ENCODE measurements around the gene CSTB.

CSTB gene

DNA sequence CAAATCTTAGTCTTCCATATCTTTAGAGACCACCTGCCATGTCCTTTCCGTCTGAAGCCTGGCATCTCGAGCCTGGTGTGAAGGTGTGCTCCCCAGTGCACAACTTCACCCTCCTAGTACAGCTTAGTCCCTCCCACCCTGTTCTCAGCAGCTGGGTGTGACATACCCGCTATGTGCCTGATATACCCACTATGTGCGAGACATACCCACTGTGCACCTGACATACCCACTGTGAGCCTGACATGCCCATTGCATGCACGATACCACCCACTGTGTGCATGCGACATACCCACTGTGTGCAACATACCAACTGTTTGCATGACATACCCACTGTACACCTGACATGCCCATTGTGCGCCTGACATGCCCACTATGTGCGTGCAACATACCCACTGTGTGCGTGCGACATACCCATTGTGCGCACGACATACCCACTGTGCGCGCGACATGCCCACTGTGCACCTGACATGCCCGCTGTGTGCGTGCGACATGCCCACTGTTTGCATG is 10.2 kb upstream of the CSTB start:
- no peak for DNase-seq (ENCODE audit: low spot score)
- TF ChIP-seq, protein P1, sequence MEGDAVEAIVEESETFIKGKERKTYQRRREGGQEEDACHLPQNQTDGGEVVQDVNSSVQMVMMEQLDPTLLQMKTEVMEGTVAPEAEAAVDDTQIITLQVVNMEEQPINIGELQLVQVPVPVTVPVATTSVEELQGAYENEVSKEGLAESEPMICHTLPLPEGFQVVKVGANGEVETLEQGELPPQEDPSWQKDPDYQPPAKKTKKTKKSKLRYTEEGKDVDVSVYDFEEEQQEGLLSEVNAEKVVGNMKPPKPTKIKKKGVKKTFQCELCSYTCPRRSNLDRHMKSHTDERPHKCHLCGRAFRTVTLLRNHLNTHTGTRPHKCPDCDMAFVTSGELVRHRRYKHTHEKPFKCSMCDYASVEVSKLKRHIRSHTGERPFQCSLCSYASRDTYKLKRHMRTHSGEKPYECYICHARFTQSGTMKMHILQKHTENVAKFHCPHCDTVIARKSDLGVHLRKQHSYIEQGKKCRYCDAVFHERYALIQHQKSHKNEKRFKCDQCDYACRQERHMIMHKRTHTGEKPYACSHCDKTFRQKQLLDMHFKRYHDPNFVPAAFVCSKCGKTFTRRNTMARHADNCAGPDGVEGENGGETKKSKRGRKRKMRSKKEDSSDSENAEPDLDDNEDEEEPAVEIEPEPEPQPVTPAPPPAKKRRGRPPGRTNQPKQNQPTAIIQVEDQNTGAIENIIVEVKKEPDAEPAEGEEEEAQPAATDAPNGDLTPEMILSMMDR (IDR thresholded peaks at IDR 0.05; ENCODE audit: poor library complexity, severe bottlenecking) = no peak
- ATAC-seq (ENCODE audit: low read depth) = no peak

DNA sequence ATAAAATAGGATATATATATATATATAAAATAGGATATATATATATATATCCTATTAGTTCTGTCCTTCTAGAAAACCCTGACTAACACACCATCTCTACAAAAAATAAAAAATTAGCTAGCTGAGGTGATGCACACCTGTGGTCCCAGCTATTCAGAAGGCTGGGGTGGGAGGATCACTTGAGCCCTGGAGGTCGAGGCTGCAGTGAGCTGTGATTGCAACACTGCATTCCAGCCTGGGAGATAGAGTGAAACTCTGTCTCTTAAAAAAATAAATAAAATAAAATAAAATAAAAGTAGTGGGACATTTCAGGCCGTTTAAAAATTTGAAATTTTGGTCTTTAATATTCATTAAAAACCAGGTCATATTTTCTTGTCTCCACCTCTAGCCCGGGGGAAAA is 9.0 kb upstream of the CSTB start:
- no peak overlapping the region for H3K4me3 ChIP-seq (ENCODE audit: severe bottlenecking)
- H3K4me1 ChIP-seq (ENCODE audit: insufficient read depth, poor library complexity, severe bottlenecking) = peaks cover 18% of the 10 kb centered on the region
- no peaks in the 10 kb centered on the region for H3K9me3 ChIP-seq (ENCODE audit: severe bottlenecking)
- H3K36me3 ChIP-seq (ENCODE audit: low read depth) = peaks cover under 1% of the 10 kb centered on the region; the same call in 1 of the 2 replicates
- DNase-seq (ENCODE audit: low spot score) (no peak), ATAC-seq (ENCODE audit: low read depth) (no peak)
- TF ChIP-seq, protein P1 (IDR thresholded peaks at IDR 0.05; ENCODE audit: poor library complexity, severe bottlenecking) = no peak
- H3K27me3 ChIP-seq (ENCODE audit: insufficient read depth, poor library complexity, severe bottlenecking) = no peaks in the 10 kb centered on the region
- H3K27ac ChIP-seq (ENCODE audit: poor library complexity, severe bottlenecking) = no peak overlapping the region

More for the DNA sequence above, 10.2 kb upstream of the CSTB start:
- Histone ChIP-seq H3K36me3 (ENCODE audit: low read depth) (peaks cover 13% of the 10 kb centered on the region), H3K9me3 (ENCODE audit: severe bottlenecking) (no peaks in the 10 kb centered on the region), H3K4me3 (ENCODE audit: severe bottlenecking) (no peak overlapping the region), H3K4me1 (ENCODE audit: insufficient read depth, poor library complexity, severe bottlenecking) (peaks cover 15% of the 10 kb centered on the region), H3K27ac (ENCODE audit: poor library complexity, severe bottlenecking) (no peak overlapping the region), H3K27me3 (ENCODE audit: insufficient read depth, poor library complexity, severe bottlenecking) (no peaks in the 10 kb centered on the region)

DNA sequence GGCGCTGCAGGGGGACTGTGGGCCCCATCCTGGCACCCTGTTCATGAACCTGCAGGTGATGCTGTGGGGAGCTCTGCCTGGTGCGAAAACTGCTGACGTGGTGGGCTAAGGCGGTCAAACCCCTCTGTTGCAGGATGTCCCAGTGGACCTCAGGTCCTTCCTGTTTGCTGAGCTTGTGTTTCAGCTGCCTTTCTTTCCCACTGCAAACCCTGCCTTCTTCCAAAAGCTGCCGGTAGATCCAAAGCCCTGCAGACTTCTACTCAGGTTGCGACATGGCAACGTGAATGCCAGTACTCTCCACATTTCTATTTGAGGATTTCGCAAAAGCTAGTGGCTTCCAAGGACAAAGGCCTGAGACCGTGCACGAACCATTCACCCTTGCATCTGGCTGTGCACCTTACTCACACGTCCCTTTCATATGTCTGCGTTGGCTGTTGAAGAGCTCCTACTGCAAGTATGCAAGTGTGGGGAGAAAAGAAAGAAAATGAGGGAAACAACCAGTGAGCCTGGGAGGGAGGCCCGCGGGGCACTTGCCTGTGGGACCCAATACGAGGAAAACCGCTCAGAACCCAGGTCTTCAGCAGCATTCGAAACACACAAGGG is 7.1 kb upstream of the CSTB start:
- DNase-seq (ENCODE audit: low spot score) = no peak
- no peaks in the 10 kb centered on the region for H3K9me3 ChIP-seq (ENCODE audit: severe bottlenecking)
- H3K36me3 ChIP-seq (ENCODE audit: low read depth) = no peaks in the 10 kb centered on the region
- H3K4me1 ChIP-seq (ENCODE audit: insufficient read depth, poor library complexity, severe bottlenecking) = peaks cover 18% of the 10 kb centered on the region
- ATAC-seq (ENCODE audit: low read depth) = 0 out of 3 replicates have a peak, but pooled peaks have one; percentile 13
- H3K27ac ChIP-seq (ENCODE audit: poor library complexity, severe bottlenecking) = no peak overlapping the region
- no peak overlapping the region for H3K4me3 ChIP-seq (ENCODE audit: severe bottlenecking)
- TF ChIP-seq, protein P1 (IDR thresholded peaks at IDR 0.05; ENCODE audit: poor library complexity, severe bottlenecking) = no peak
- no peaks in the 10 kb centered on the region for H3K27me3 ChIP-seq (ENCODE audit: insufficient read depth, poor library complexity, severe bottlenecking)

GRCh38 chr21:43782431-43783097 is 6.5 kb upstream of the CSTB start:
- H3K27ac ChIP-seq (ENCODE audit: poor library complexity, severe bottlenecking) = no peak overlapping the region

More at GRCh38 chr21:43782431-43783097, 6.5 kb upstream of the CSTB start:
- H3K4me3 ChIP-seq (ENCODE audit: severe bottlenecking) = no peak overlapping the region
- no peaks in the 10 kb centered on the region for H3K9me3 ChIP-seq (ENCODE audit: severe bottlenecking)
- DNase-seq (ENCODE audit: low spot score) (no peak), ATAC-seq (ENCODE audit: low read depth) (peak; percentile 54; the same call in 2 of the 3 replicates)
- H3K36me3 ChIP-seq (ENCODE audit: low read depth) = no peaks in the 10 kb centered on the region
- H3K27me3 ChIP-seq (ENCODE audit: insufficient read depth, poor library complexity, severe bottlenecking) = no peaks in the 10 kb centered on the region
- TF ChIP-seq, protein P1 (IDR thresholded peaks at IDR 0.05; ENCODE audit: poor library complexity, severe bottlenecking) = no peak
- peaks cover 18% of the 10 kb centered on the region for H3K4me1 ChIP-seq (ENCODE audit: insufficient read depth, poor library complexity, severe bottlenecking)

Data from RWPE2 (cell line).